ENCODE data around the gene ANKRD44. TPM values are rescaled to one million over a fixed set of nuclear protein-coding genes. Genes with fewer than 3 reads are reported as not detected.

The ANKRD44 gene
- total and polyA plus RNA-seq, 2 of the 8 experiments (the other 6 are each of a cell fraction or from before 2014, with no cell fraction given) = 1.2 to 1.3 TPM

DNA sequence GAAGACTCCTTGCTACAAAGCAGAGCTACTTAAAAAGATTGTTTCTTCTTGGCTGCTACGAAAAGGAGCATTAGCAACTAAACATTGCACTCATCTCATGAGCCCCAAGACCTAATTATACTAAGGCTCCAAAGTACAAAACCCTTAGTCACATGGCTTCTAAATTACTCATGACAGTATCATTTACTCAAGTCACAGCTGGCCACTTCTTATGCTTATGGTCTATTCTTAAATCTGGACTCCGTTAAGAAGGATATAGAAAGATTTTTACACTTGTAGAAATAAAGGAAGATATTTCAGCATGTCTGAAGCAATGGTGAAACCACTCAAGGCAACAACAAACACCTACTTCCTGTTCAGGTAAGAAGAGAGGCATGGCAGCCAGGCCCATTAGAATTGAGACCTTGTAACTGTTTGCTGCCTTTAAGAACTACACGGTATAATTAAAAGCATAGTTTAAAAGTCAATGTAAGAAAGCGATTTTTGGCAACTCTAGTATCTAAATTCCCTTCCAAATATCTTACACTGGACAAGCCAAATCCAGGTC lies 12.7 kb downstream of the ANKRD44 start (continued):
- TF ChIP-seq CTCF (IDR thresholded peaks at IDR 0.05; ENCODE audit: control extremely low read depth in 1 of 3, insufficient read depth in 1 of 3, low read depth in 1 of 3, low read length in 3 of 3) (no peak), TBP (IDR thresholded peaks at IDR 0.05; ENCODE audit: low read depth, low read length) (no peak), SRF (IDR thresholded peaks at IDR 0.05; ENCODE audit: low read depth, low read length) (no peak), RNF2 (IDR thresholded peaks at IDR 0.05; ENCODE audit: borderline replicate concordance, low read depth, low read length, missing control alignments, poor library complexity, severe bottlenecking) (no peak), SIN3A (conservative IDR thresholded peaks at IDR 0.05 in 1 of 2, IDR thresholded peaks at IDR 0.05 in 1 of 2; ENCODE audit: low read depth in 1 of 2, low read length in 2 of 2) (no peak), E2F6 (IDR thresholded peaks at IDR 0.05) (no peak)

Data from H1 (cell line).